SIG-M5 treated with dmso at 0.1 percent for 504 hours (cell line): ENCODE results near the gene MTG1.
"Not testable (repeated sequence)": the region's sequence is repeated elsewhere in the genome, so short reads cannot be mapped to it uniquely, and the experiment has no call there.

ENCODE experiments used
- DNase-seq: peaks from one replicate; lab custom pipeline; 2025; ENCODE audit not compliant: unreplicated experiment; lab: John Stamatoyannopoulos, UW

Gene MTG1

GRCh38 chr10:133461841-133462240, 67.9 kb downstream of the MTG1 start:
- no peak for DNase-seq

- no peak for DNase-seq
Observed at GRCh38 chr10:133462512-133463305, 68.8 kb downstream of the MTG1 start.

- no peak for DNase-seq
Observed at GRCh38 chr10:133464582-133465031, 70.7 kb downstream of the MTG1 start.

- DNase-seq: no peak
Observed at GRCh38 chr10:133465191-133465949, 71.4 kb downstream of the MTG1 start.

GRCh38 chr10:133465950-133466474, 72.1 kb downstream of the MTG1 start:
- no peak for DNase-seq

GRCh38 chr10:133466683-133467275, 72.8 kb downstream of the MTG1 start:
- DNase-seq: no peak

- no peak for DNase-seq
Observed at GRCh38 chr10:133467286-133467911, 73.4 kb downstream of the MTG1 start.

- not testable (repeated sequence) for DNase-seq
Observed at GRCh38 chr10:133469205-133469604, 75.2 kb downstream of the MTG1 start.

GRCh38 chr10:133471300-133472109, 77.5 kb downstream of the MTG1 start:
- no peak for DNase-seq
